Body of pancreas (tissue), 4 donors: ENCODE data around the gene FLOT2.

Source experiments
- POLR2A ChIP-seq, 3 donors: fragments of 450-650 bp; IDR thresholded peaks; one replicate each; pipeline ENCODE4 v1.6.1; 2016; ENCODE audit warnings: antibody characterized with exemption in 3 of 3, mild to moderate bottlenecking in 2 of 3
- TF ChIP-seq, protein P1 (sequence below), 7 experiments: fragments of 450-650 bp in 4 of 7; fragments of 200-600 bp in 3 of 7; sonication (generic) in 3 of 7; IDR thresholded peaks; one replicate each; pipeline ENCODE4 v1.5.1; 2016 to 2019; ENCODE audit warnings: antibody characterized with exemption in 7 of 7

GRCh38 chr17:28912281-28912937, 14.9 kb upstream of the FLOT2 start:
- TF ChIP-seq, protein P1, sequence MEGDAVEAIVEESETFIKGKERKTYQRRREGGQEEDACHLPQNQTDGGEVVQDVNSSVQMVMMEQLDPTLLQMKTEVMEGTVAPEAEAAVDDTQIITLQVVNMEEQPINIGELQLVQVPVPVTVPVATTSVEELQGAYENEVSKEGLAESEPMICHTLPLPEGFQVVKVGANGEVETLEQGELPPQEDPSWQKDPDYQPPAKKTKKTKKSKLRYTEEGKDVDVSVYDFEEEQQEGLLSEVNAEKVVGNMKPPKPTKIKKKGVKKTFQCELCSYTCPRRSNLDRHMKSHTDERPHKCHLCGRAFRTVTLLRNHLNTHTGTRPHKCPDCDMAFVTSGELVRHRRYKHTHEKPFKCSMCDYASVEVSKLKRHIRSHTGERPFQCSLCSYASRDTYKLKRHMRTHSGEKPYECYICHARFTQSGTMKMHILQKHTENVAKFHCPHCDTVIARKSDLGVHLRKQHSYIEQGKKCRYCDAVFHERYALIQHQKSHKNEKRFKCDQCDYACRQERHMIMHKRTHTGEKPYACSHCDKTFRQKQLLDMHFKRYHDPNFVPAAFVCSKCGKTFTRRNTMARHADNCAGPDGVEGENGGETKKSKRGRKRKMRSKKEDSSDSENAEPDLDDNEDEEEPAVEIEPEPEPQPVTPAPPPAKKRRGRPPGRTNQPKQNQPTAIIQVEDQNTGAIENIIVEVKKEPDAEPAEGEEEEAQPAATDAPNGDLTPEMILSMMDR (IDR thresholded peaks at IDR 0.05): peak in 5 of 7 experiments; percentile 4 to 33 (median 22)
- TF ChIP-seq POLR2A (IDR thresholded peaks at IDR 0.05): no peak
